Right lobe of liver (tissue), 6 donors: ENCODE data around the gene NAA20. TPM values are rescaled to one million over a fixed set of nuclear protein-coding genes. Genes with fewer than 3 reads are reported as not detected.

Source experiments
- ATAC-seq, 4 donors: fragments of 200-7000 bp; cut with Tn5 transposase; one replicate each; pipeline ENCODE4 v1.9.1; 2020; ENCODE audit warnings: mild to moderate bottlenecking in 4 of 4, moderate library complexity in 4 of 4
- DNase-seq, 3 donors: peaks; one replicate each; pipeline ENCODE4 v3.0.0-alpha.2; 2020
- H3K27ac ChIP-seq, 3 donors: fragments of 200-600 bp; one replicate each; pipeline ENCODE4 v1.8.0; 2022
- H3K27me3 ChIP-seq, 2 donors: fragments of 200-600 bp; one replicate each; pipeline ENCODE4 v1.8.0; 2022
- H3K36me3 ChIP-seq, 4 donors: fragments of 200-600 bp; sonication (generic) in 1 of 4; one replicate each; pipeline versions ENCODE4 v1.5.1 to v1.8.0; 2017 to 2022; ENCODE audit warnings: control low read depth in 1 of 4
- H3K4me1 ChIP-seq, 4 donors: fragments of 200-600 bp; sonication (generic) in 1 of 4; one replicate each; pipeline versions ENCODE4 v1.5.1 to v1.8.0; 2017 to 2022; ENCODE audit warnings: control low read depth in 1 of 4
- H3K4me3 ChIP-seq, 3 donors: fragments of 200-600 bp; one replicate each; pipeline ENCODE4 v1.8.0; 2022
- H3K9me3 ChIP-seq, 4 donors: fragments of 200-600 bp; sonication (generic) in 1 of 4; one replicate each; pipeline versions ENCODE4 v1.5.1 to v1.8.0; 2017 to 2022; ENCODE audit warnings: control low read depth in 1 of 4
- POLR2A ChIP-seq: fragments of 450-650 bp; IDR thresholded peaks from one replicate; pipeline ENCODE4 v1.6.1; 2017; ENCODE audit warnings: antibody characterized with exemption, mild to moderate bottlenecking
- whole genome bisulfite sequencing: methylation state at CpG from one replicate; pipeline ENCODE4 v1.1.6; 2018; ENCODE audit warnings: low coverage, low lambda C conversion rate; ENCODE audit not compliant: insufficient coverage; ENCODE audit errors: missing lambda C conversion rate; 5-methylcytosine and 5-hydroxymethylcytosine counted together
- intact Hi-C, 2 donors: fragments of 100-400 bp; cut with DNase I; formaldehyde crosslinking; loops; one replicate each; pipeline versions ENCODE4 v1.11.2 to v1.14.1; 2022
- total RNA-seq, 6 experiments: library from RNA; depleted of rRNA in 2 of 6; stranded (reverse); fragments of >200 nt in 2 of 6; fragmentation: NEBNext Ultra II Directional in 3 of 6; extraction: Animal tissue kit (Norgen Biotek cat#: 25700) in 3 of 6; gene quantifications; one replicate each; pipeline versions ENCODE4 v1.1.0 to v1.2.4, GENCODE V29; 2016 to 2023
- TF ChIP-seq, protein P1 (sequence below), 4 donors: fragments of 200-600 bp in 3 of 4; fragments of 450-650 bp in 1 of 4; IDR thresholded peaks; one replicate each; pipeline versions ENCODE4 v1.5.1 to v1.8.0; 2016 to 2022; ENCODE audit warnings: antibody characterized with exemption in 4 of 4, mild to moderate bottlenecking in 2 of 4
- donor health status: DM: no; HTN: yes; CAD: no.
- donor health status: DM: no; HTN: no; CAD: no.
- donor health status: DM: no; HTN: no; CAD: no.
- donor health status: DM: no; HTN: yes; CAD: no.
- donor health status: DM: no; HTN: yes; CAD: no.

NAA20 gene
- total RNA-seq, 6 experiments from 2014 or later: 34.0 to 48.0 (median 41.7) TPM

DNA sequence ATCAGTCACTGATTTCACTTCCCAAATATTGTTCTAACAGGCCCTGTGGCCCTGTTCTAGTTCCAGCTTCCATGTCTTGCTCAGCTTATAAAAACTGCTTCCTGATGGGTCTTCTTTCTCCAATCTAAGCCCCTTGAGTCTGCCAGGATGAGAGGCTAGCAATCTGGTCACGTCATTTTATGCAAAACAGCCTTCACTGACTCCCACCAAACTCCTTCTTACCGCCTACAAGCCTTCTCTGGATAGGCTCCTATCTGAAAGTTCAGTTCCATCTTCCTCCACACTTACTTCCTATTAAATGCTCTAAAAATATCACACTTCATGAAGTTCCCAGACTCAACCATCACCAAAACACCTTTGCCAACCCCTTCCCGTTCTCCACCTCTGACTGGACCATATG is 19.6 kb downstream of the NAA20 start:
- intact Hi-C loops: no loop called here
- 85% methylated on average over 3 of the region's 3 CpGs for WGBS
- TF ChIP-seq, protein P1, sequence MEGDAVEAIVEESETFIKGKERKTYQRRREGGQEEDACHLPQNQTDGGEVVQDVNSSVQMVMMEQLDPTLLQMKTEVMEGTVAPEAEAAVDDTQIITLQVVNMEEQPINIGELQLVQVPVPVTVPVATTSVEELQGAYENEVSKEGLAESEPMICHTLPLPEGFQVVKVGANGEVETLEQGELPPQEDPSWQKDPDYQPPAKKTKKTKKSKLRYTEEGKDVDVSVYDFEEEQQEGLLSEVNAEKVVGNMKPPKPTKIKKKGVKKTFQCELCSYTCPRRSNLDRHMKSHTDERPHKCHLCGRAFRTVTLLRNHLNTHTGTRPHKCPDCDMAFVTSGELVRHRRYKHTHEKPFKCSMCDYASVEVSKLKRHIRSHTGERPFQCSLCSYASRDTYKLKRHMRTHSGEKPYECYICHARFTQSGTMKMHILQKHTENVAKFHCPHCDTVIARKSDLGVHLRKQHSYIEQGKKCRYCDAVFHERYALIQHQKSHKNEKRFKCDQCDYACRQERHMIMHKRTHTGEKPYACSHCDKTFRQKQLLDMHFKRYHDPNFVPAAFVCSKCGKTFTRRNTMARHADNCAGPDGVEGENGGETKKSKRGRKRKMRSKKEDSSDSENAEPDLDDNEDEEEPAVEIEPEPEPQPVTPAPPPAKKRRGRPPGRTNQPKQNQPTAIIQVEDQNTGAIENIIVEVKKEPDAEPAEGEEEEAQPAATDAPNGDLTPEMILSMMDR (IDR thresholded peaks at IDR 0.05): no peak
- no peak for TF ChIP-seq POLR2A
- no peaks in the 10 kb centered on the region for H3K4me1 ChIP-seq
- no peaks in the 10 kb centered on the region for H3K27me3 ChIP-seq
- H3K36me3 ChIP-seq: peaks cover 0 to 99% (median 47%) of the 10 kb centered on the region in 4 donors
- H3K9me3 ChIP-seq: no peaks in the 10 kb centered on the region
- H3K27ac ChIP-seq: no peak overlapping the region
- no peak overlapping the region for H3K4me3 ChIP-seq
- ATAC-seq (no peak), DNase-seq (no peak)

DNA sequence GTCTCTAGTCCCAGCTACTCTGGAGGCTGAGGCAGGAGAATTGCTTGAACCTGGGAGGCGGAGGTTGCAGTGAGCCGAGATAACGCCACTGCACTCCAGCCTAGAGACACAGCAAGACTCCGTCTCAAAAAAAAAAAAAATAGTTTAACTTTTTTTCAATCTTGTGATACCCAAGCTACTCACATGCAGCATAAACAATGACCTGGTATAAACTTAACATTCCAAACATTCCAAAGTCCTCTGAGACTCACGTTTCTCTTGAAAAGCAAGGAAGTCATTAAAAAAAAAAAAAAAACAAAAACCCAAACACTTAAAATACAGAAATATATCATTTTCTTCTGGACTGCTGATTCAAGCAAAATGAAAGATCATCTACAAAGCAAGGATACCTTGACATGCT is 20.8 kb downstream of the NAA20 start:
- no peaks in the 10 kb centered on the region for H3K4me1 ChIP-seq
- intact Hi-C loops: no loop called here
- 50% methylated on average over 3 of the region's 5 CpGs for WGBS
- H3K36me3 ChIP-seq: peaks cover 0 to 99% (median 48%) of the 10 kb centered on the region in 4 donors
- DNase-seq: no peak
- H3K27ac ChIP-seq: no peak overlapping the region
- no peak for ATAC-seq
- TF ChIP-seq POLR2A: no peak
- TF ChIP-seq, protein P1 (IDR thresholded peaks at IDR 0.05): no peak
- no peaks in the 10 kb centered on the region for H3K9me3 ChIP-seq
- H3K4me3 ChIP-seq: no peak overlapping the region
- H3K27me3 ChIP-seq: no peaks in the 10 kb centered on the region

DNA sequence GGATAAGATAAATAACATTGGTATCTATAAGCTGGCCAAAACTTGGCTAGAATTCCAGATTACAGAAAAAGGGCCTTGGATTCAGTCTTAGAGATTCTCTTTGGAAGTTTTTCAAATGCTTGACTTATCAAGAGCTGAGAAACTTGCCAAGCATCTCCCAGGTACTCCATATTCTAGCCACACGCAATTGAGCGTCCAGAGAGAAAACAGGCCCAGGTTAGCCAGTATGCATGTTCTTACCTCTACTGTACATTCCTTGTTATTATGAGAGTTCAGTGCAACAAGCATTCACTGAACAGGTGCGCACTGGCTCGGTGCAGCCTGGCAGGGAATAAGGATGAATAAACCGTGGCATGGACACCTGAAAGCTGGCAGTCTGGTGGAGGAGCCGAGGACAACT is 21.4 kb downstream of the NAA20 start:
- ATAC-seq (no peak), DNase-seq (no peak)
- Histone ChIP-seq H3K4me3 (no peak overlapping the region), H3K4me1 (no peaks in the 10 kb centered on the region), H3K9me3 (no peaks in the 10 kb centered on the region), H3K27me3 (no peaks in the 10 kb centered on the region), H3K36me3 (peaks cover 0 to 99% (median 48%) of the 10 kb centered on the region in 4 donors), H3K27ac (no peak overlapping the region)
- no peak for TF ChIP-seq POLR2A
- TF ChIP-seq, protein P1 (IDR thresholded peaks at IDR 0.05): no peak
- WGBS: 95% methylated on average over 5 of the region's 6 CpGs
- intact Hi-C loops: no loop called here

DNA sequence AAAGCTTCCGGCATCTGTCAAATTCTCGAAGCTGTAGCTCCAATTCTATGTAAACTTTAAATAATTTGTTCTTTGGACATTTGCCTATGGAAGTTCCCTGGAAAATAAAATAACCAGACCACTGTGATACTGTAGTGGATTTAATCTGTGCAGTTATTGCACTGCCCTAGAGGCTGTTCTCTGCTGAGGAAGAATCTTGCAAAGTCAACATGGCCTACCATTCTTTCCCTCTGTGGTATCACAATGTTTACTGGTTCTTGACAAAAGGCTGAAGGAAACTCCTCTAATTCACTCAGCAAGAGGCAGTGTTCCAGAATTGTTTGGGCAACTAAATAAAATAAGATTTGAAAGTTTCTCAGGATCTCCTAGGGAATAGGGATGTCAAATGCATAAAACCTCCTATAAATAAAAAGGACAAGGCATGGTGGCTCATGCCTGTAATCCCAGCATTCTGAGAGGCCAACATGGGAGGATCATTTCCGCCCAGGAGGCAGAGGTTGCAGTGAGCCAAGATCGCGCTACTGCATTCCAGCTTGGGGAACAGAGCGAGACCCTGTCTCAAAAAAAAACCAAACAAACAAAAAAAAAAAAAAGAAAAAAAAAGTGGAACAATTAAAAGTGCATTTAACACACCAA is 22.7 kb downstream of the NAA20 start:
- DNase-seq: no peak
- 91% methylated on average over 3 of the region's 6 CpGs for WGBS
- ATAC-seq: no peak
- H3K27me3 ChIP-seq: no peaks in the 10 kb centered on the region
- no peaks in the 10 kb centered on the region for H3K4me1 ChIP-seq
- no peak overlapping the region for H3K27ac ChIP-seq
- no peaks in the 10 kb centered on the region for H3K9me3 ChIP-seq
- intact Hi-C loops: no loop called here
- TF ChIP-seq, protein P1 (IDR thresholded peaks at IDR 0.05): no peak
- TF ChIP-seq POLR2A: no peak
- peaks cover 0 to 99% (median 53%) of the 10 kb centered on the region in 4 donors for H3K36me3 ChIP-seq
- no peak overlapping the region for H3K4me3 ChIP-seq
